ENCODE data around the gene GNB1L. TPM values are rescaled to one million over a fixed set of nuclear protein-coding genes. Genes with fewer than 3 reads are reported as not detected.

Gene GNB1L
- total and polyA plus RNA-seq, 10 of the 15 experiments (the other 5 are each of a cell fraction or from before 2014, with no cell fraction given) = 0.21 to 19.4 (median 6.8) TPM

DNA sequence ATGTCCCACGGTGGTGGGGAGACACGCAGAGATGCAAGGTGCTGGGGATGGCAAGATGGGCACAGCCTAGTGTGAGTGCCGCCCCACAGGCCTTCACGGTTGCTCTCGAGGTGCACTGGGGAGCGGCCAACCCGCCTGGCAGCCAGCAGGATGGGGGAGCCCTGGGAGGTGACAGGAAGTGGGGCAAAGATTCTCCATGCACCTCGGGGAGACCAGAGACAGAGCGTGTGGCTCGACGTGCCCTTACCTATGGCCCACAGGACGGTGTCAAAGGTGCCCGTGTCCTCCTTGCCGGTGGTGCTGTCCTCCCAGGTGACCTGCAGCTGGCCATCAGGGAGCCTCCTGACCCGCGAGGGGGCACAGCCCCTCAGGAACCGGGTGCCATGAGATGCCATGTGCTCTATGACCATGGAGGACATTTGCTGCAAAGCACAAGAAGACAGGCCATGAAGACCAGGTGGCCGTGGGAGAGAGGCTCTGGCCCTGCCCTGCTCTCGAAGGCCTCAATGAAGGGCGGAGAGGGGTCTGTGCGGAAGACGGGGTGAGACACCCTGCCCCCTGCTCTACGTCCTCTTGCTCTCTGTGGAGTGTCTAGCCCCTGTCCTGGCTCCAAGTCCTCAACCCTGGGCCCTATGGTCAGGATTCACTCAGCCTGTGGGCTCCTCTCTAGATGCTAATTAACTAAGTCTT is 40.6 kb upstream of the GNB1L start (continued):
- TF ChIP-seq HDAC2 (IDR thresholded peaks at IDR 0.05) (no peak), YBX1 (IDR thresholded peaks at IDR 0.05) (no peak), RBBP5 (conservative IDR thresholded peaks at IDR 0.05) (no peak)

DNA sequence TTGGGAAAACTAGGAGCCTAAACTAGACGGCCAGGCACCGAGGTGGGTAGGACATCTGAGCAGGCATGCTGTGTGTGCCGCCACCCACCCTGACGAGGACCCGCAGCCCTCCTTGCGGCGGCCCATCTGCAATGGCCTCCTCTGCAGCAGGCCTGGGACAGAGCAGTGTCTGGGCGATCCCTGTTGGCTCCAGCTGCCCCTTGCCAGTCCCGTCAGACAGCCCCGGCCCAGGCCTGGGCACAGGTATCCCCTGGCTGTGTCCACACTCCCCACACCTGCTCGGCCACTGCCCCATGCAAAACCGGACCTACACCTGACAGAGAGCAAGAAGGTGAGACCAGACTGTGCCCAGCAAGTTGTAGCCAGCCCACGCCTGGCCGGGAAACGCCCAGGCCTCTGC is 38.7 kb upstream of the GNB1L start:
- no peaks in the 10 kb centered on the region for H3K27me3 ChIP-seq (replicated peaks in 1 of 2; ENCODE audit: control insufficient read depth in 2 of 2, insufficient read depth in 2 of 2, low read length in 1 of 2)
- H3K79me2 ChIP-seq (ENCODE audit: control insufficient read depth, insufficient read depth, low read length) = no peaks in the 10 kb centered on the region
- no peak overlapping the region for H3K4me2 ChIP-seq (ENCODE audit: control insufficient read depth, insufficient read depth)
- FAIRE-seq (no peak), DNase-seq (ENCODE audit: low read depth, low spot score) (no peak), ATAC-seq (no peak)
- no peak overlapping the region for H3K9ac ChIP-seq (ENCODE audit: control insufficient read depth, insufficient read depth, low read length)
- no peak overlapping the region for H3K27ac ChIP-seq (ENCODE audit: control insufficient read depth, insufficient read depth)
- ChIA-PET POLR2A (no interaction called here), CTCF (no interaction called here), RAD21 (ENCODE audit: unreplicated experiment) (no interaction called here), SMC1A (ENCODE audit: uncharacterized antibody, unreplicated experiment) (no interaction called here)
- no peaks in the 10 kb centered on the region for H4K20me1 ChIP-seq (ENCODE audit: control insufficient read depth, insufficient read depth)
- WGBS (ENCODE audit: insufficient coverage, insufficient replicate concordance, low lambda C conversion rate, missing lambda C conversion rate) = 88% methylated on average over 15 of the region's 15 CpGs
- no peaks in the 10 kb centered on the region for H3K9me3 ChIP-seq (replicated peaks; ENCODE audit: control insufficient read depth, insufficient read depth, low read length)
- intact Hi-C loops (cut with micrococcal nuclease; ENCODE audit: unreplicated experiment) = no loop called here
- peaks cover 20% of the 10 kb centered on the region for H3K4me1 ChIP-seq (ENCODE audit: control insufficient read depth, insufficient read depth, low read length)
- TF ChIP-seq KDM1A (IDR thresholded peaks at IDR 0.05; ENCODE audit: borderline replicate concordance) = no peak
- no peak for TF ChIP-seq PML (IDR thresholded peaks at IDR 0.05; ENCODE audit: low read length)
- TF ChIP-seq TCF12 (IDR thresholded peaks at IDR 0.05; ENCODE audit: low read depth, low read length) = no peak
- no peak for TF ChIP-seq TCF3 (IDR thresholded peaks at IDR 0.05; ENCODE audit: borderline replicate concordance, insufficient read depth, low read depth, low read length)
- no peak for TF ChIP-seq RAD51 (IDR thresholded peaks at IDR 0.05)
- TF ChIP-seq, protein P1, sequence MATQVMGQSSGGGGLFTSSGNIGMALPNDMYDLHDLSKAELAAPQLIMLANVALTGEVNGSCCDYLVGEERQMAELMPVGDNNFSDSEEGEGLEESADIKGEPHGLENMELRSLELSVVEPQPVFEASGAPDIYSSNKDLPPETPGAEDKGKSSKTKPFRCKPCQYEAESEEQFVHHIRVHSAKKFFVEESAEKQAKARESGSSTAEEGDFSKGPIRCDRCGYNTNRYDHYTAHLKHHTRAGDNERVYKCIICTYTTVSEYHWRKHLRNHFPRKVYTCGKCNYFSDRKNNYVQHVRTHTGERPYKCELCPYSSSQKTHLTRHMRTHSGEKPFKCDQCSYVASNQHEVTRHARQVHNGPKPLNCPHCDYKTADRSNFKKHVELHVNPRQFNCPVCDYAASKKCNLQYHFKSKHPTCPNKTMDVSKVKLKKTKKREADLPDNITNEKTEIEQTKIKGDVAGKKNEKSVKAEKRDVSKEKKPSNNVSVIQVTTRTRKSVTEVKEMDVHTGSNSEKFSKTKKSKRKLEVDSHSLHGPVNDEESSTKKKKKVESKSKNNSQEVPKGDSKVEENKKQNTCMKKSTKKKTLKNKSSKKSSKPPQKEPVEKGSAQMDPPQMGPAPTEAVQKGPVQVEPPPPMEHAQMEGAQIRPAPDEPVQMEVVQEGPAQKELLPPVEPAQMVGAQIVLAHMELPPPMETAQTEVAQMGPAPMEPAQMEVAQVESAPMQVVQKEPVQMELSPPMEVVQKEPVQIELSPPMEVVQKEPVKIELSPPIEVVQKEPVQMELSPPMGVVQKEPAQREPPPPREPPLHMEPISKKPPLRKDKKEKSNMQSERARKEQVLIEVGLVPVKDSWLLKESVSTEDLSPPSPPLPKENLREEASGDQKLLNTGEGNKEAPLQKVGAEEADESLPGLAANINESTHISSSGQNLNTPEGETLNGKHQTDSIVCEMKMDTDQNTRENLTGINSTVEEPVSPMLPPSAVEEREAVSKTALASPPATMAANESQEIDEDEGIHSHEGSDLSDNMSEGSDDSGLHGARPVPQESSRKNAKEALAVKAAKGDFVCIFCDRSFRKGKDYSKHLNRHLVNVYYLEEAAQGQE (IDR thresholded peaks at IDR 0.05; ENCODE audit: low read depth, low read length) = no peak
- TF ChIP-seq, protein P2, sequence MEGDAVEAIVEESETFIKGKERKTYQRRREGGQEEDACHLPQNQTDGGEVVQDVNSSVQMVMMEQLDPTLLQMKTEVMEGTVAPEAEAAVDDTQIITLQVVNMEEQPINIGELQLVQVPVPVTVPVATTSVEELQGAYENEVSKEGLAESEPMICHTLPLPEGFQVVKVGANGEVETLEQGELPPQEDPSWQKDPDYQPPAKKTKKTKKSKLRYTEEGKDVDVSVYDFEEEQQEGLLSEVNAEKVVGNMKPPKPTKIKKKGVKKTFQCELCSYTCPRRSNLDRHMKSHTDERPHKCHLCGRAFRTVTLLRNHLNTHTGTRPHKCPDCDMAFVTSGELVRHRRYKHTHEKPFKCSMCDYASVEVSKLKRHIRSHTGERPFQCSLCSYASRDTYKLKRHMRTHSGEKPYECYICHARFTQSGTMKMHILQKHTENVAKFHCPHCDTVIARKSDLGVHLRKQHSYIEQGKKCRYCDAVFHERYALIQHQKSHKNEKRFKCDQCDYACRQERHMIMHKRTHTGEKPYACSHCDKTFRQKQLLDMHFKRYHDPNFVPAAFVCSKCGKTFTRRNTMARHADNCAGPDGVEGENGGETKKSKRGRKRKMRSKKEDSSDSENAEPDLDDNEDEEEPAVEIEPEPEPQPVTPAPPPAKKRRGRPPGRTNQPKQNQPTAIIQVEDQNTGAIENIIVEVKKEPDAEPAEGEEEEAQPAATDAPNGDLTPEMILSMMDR (IDR thresholded peaks at IDR 0.05 in 2 of 3, conservative IDR thresholded peaks at IDR 0.05 in 1 of 3; ENCODE audit: control insufficient read depth in 2 of 3, extremely low read depth in 1 of 3, insufficient read depth in 1 of 3, low read depth in 3 of 3, low read length in 3 of 3) = no peak
- TF ChIP-seq BCL11A (IDR thresholded peaks at IDR 0.05; ENCODE audit: low read depth, low read length) = no peak
- in situ Hi-C loops (cut with MboI) = no loop called here
- H2AFZ ChIP-seq (ENCODE audit: control insufficient read depth, low read depth, low read length) = no peak overlapping the region
- BruUV-seq (replicated peaks) = no TSS peak
- no peaks in the 10 kb centered on the region for H3K36me3 ChIP-seq (ENCODE audit: control insufficient read depth in 2 of 2, insufficient read depth in 2 of 2, low read length in 1 of 2)
- H3K4me3 ChIP-seq = no peak overlapping the region

Data from GM12878 (cell line).